ENCODE measurements around the gene ZNF557.
"Not testable (repeated sequence)": the region's sequence is repeated elsewhere in the genome, so short reads cannot be mapped to it uniquely, and the experiment has no call there.

ZNF557 gene

GRCh38 chr19:7069042-7069903 is at the start of gene ZNF557:
Gene ZNF557, plus strand, starts transcription at chr19:7069703. Its CDS starts 5,372 bp downstream, at chr19:7075075.
- peak; percentile 90 for DNase-seq (ENCODE audit: low read depth, low spot score)

- not testable (repeated sequence) for DNase-seq (ENCODE audit: low read depth, low spot score)
These were observed 48.2 kb upstream of the ZNF557 start, which contains the start of gene MBD3L2B for GRCh38 chr19:7021331-7021730. Gene MBD3L2B, minus strand, starts transcription at chr19:7021431. Its CDS starts 34 bp downstream, at chr19:7021397.

- not testable (repeated sequence) for DNase-seq (ENCODE audit: low read depth, low spot score)
These were observed 40.7 kb upstream of the ZNF557 start for GRCh38 chr19:7028790-7029189.

GRCh38 chr19:7030278-7030677 is 39.2 kb upstream of the ZNF557 start, which contains the start of gene MBD3L5:
Gene MBD3L5, plus strand, starts transcription at chr19:7030578. Its CDS starts 34 bp downstream, at chr19:7030612.
- not testable (repeated sequence) for DNase-seq (ENCODE audit: low read depth, low spot score)

GRCh38 chr19:7040079-7040478 is 29.4 kb upstream of the ZNF557 start, which contains the start of gene MBD3L4:
Gene MBD3L4, minus strand, starts transcription at chr19:7040179. Its CDS starts 35 bp downstream, at chr19:7040144.
- not testable (repeated sequence) for DNase-seq (ENCODE audit: low read depth, low spot score)

- DNase-seq (ENCODE audit: low read depth, low spot score) = not testable (repeated sequence)
These were observed 27.9 kb upstream of the ZNF557 start for GRCh38 chr19:7041563-7041962.

GRCh38 chr19:7049021-7049420 is 20.5 kb upstream of the ZNF557 start, which contains the start of gene MBD3L2:
Gene MBD3L2, plus strand, starts transcription at chr19:7049321. Its CDS starts 53 bp downstream, at chr19:7049374.
- not testable (repeated sequence) for DNase-seq (ENCODE audit: low read depth, low spot score)

GRCh38 chr19:7051421-7051820 is 18.1 kb upstream of the ZNF557 start:
- DNase-seq (ENCODE audit: low read depth, low spot score) = not testable (repeated sequence)

- not testable (repeated sequence) for DNase-seq (ENCODE audit: low read depth, low spot score)
These were observed 16.6 kb upstream of the ZNF557 start for GRCh38 chr19:7052896-7053295.

- not testable (repeated sequence) for DNase-seq (ENCODE audit: low read depth, low spot score)
These were observed 14.7 kb upstream of the ZNF557 start for GRCh38 chr19:7054635-7055368.

GRCh38 chr19:7055679-7056078 is 13.8 kb upstream of the ZNF557 start:
- DNase-seq (ENCODE audit: low read depth, low spot score) = not testable (repeated sequence)

- DNase-seq (ENCODE audit: low read depth, low spot score) = not testable (repeated sequence)
These were observed 13.1 kb upstream of the ZNF557 start for GRCh38 chr19:7056371-7056770.

- not testable (repeated sequence) for DNase-seq (ENCODE audit: low read depth, low spot score)
These were observed 10.9 kb upstream of the ZNF557 start, which contains the start of gene MBD3L3 for GRCh38 chr19:7058576-7058975. Gene MBD3L3, minus strand, starts transcription at chr19:7058676. Its CDS starts 71 bp downstream, at chr19:7058605.

GRCh38 chr19:7059977-7060376 is 9.5 kb upstream of the ZNF557 start:
- not testable (repeated sequence) for DNase-seq (ENCODE audit: low read depth, low spot score)

GRCh38 chr19:7063339-7063738 is 6.2 kb upstream of the ZNF557 start:
- no peak for DNase-seq (ENCODE audit: low read depth, low spot score)

GRCh38 chr19:7063764-7064418 is 5.6 kb upstream of the ZNF557 start:
- DNase-seq (ENCODE audit: low read depth, low spot score) = no peak

- DNase-seq (ENCODE audit: low read depth, low spot score) = not testable (repeated sequence)
These were observed 2.4 kb upstream of the ZNF557 start for GRCh38 chr19:7067122-7067521.

GRCh38 chr19:7067716-7068115 is 1.8 kb upstream of the ZNF557 start:
- DNase-seq (ENCODE audit: low read depth, low spot score) = no peak

GRCh38 chr19:7068599-7068998 is 904 bp upstream of the ZNF557 start:
- DNase-seq (ENCODE audit: low read depth, low spot score) = no peak

- DNase-seq (ENCODE audit: low read depth, low spot score) = no peak
These were observed 362 bp downstream of the ZNF557 start for GRCh38 chr19:7069904-7070226.

GRCh38 chr19:7072541-7072940 is 3.0 kb downstream of the ZNF557 start:
- no peak for DNase-seq (ENCODE audit: low read depth, low spot score)

Measured in brain pericyte (primary cell).